Hepatocyte (in vitro differentiated cells): ENCODE results near the gene CHP1. TPM values are rescaled to one million over a fixed set of nuclear protein-coding genes. Genes with fewer than 3 reads are reported as not detected.

Experiments
- DNase-seq: peaks from one replicate; pipeline ENCODE4 v3.0.0-alpha.2; 2016; ENCODE audit warnings: low spot score
- H2AFZ ChIP-seq: fragments of 200-600 bp; sonication (generic); 2 replicates; pipeline ENCODE4 v1.6.0; 2016; ENCODE audit warnings: antibody characterized with exemption, mild to moderate bottlenecking
- H3K27ac ChIP-seq: fragments of 200-600 bp; sonication (generic); 2 replicates; pipeline ENCODE4 v1.5.1; 2016; ENCODE audit warnings: mild to moderate bottlenecking
- H3K27me3 ChIP-seq: fragments of 200-600 bp; sonication (generic); 2 replicates; pipeline ENCODE4 v1.6.1; 2016
- H3K36me3 ChIP-seq: fragments of 200-600 bp; sonication (generic); replicated peaks from 2 replicates; pipeline ENCODE4 v1.5.1; 2016; ENCODE audit warnings: low read depth; ENCODE audit not compliant: insufficient read depth
- H3K4me1 ChIP-seq: fragments of 200-600 bp; sonication (generic); 2 replicates; pipeline ENCODE4 v1.5.1; 2016; ENCODE audit warnings: mild to moderate bottlenecking, moderate library complexity; ENCODE audit not compliant: insufficient read depth
- H3K4me2 ChIP-seq: fragments of 200-600 bp; sonication (generic); 2 replicates; pipeline ENCODE4 v1.6.0; 2016
- H3K4me3 ChIP-seq: fragments of 200-600 bp; sonication (generic); 2 replicates; pipeline ENCODE4 v1.5.1; 2016; ENCODE audit warnings: mild to moderate bottlenecking
- H3K79me2 ChIP-seq: fragments of 200-600 bp; sonication (generic); 2 replicates; pipeline ENCODE4 v1.6.0; 2017; ENCODE audit warnings: mild to moderate bottlenecking
- H3K9me2 ChIP-seq: fragments of 200-600 bp; sonication (generic); replicated peaks from 2 replicates; pipeline ENCODE4 v1.6.0; 2017; ENCODE audit warnings: mild to moderate bottlenecking; ENCODE audit not compliant: insufficient read depth
- H3K9me3 ChIP-seq: fragments of 200-600 bp; sonication (generic); 2 replicates; pipeline ENCODE4 v1.5.1; 2016; ENCODE audit warnings: low read depth, mild to moderate bottlenecking
- H4K20me1 ChIP-seq: fragments of 200-600 bp; sonication (generic); 2 replicates; pipeline ENCODE4 v1.6.0; 2016; ENCODE audit warnings: mild to moderate bottlenecking; ENCODE audit not compliant: insufficient read depth, poor library complexity, severe bottlenecking
- CTCF ChIP-seq: fragments of 200-600 bp; sonication (generic); IDR thresholded peaks from 2 replicates; pipeline ENCODE4 v1.5.1; 2016; ENCODE audit warnings: antibody characterized with exemption, mild to moderate bottlenecking; ENCODE audit not compliant: poor library complexity
- EZH2 ChIP-seq: fragments of 200-600 bp; sonication (generic); IDR thresholded peaks from 2 replicates; pipeline ENCODE4 v1.6.1; 2016; ENCODE audit warnings: antibody characterized with exemption, mild to moderate bottlenecking, borderline replicate concordance
- EZH2phosphoT487 ChIP-seq: fragments of 200-600 bp; sonication (generic); IDR thresholded peaks from one replicate; pipeline ENCODE4 v1.6.1; 2018; ENCODE audit warnings: antibody characterized with exemption, mild to moderate bottlenecking, low read depth, moderate library complexity; ENCODE audit not compliant: unreplicated experiment, severe bottlenecking
- WGBS: methylation state at CpG from one replicate; pipeline ENCODE4 v1.1.6; 2016; ENCODE audit warnings: low lambda C conversion rate; ENCODE audit errors: missing lambda C conversion rate; 5-methylcytosine and 5-hydroxymethylcytosine counted together
- polyA plus RNA-seq: library from polyadenylated mRNA; unstranded; fragments of >200 nt; fragmentation: Nextera tagmentation; extraction: Ambion mirVana; gene quantifications from 2 replicates; pipeline ENCODE4 v1.2.1, GENCODE V29; 2016
- total RNA-seq: library from RNA; depleted of rRNA; stranded (reverse); fragments of >200 nt; gene quantifications from 2 replicates; pipeline ENCODE4 v1.2.3, GENCODE V29; 2014

Gene CHP1
- total and polyA plus RNA-seq, 2 experiments from 2014 or later, result 39.0 to 163 TPM

- Histone ChIP-seq H3K79me2 (peaks cover 24% of the 10 kb centered on the region), H4K20me1 (no peaks in the 10 kb centered on the region), H3K9me2 (no peaks in the 10 kb centered on the region), H2AFZ (peak overlapping the region; percentile 62), H3K4me2 (peak overlapping the region; percentile 72), H3K27me3 (no peaks in the 10 kb centered on the region), H3K36me3 (no peaks in the 10 kb centered on the region), H3K4me1 (no peaks in the 10 kb centered on the region), H3K9me3 (no peaks in the 10 kb centered on the region), H3K27ac (peak overlapping the region; percentile 39), H3K4me3 (peak overlapping the region; percentile 51)
- no peak for TF ChIP-seq CTCF
- TF ChIP-seq EZH2, result no peak
- TF ChIP-seq EZH2phosphoT487, result no peak
- 61% methylated on average over 6 of the region's 6 CpGs for WGBS
- DNase-seq, result no peak
Observed at GRCh38 chr15:41331281-41331680, 100.2 kb downstream of the CHP1 start.

Other genes starting within 250 kb of the CHP1 start
- 9.3 and 15.5 TPM in 2 replicates for gene INO80, start 115.0 kb upstream of the CHP1 start, total RNA-seq
- 4.5 and 5.2 TPM in 2 replicates for gene INO80, start 115.0 kb upstream of the CHP1 start, polyA plus RNA-seq
- not detected in 2 replicates for gene EXD1, start 511 bp upstream of the CHP1 start, total RNA-seq
- not detected in 2 replicates for gene EXD1, start 511 bp upstream of the CHP1 start, polyA plus RNA-seq
- gene OIP5, start 101.3 kb downstream of the CHP1 start, total RNA-seq, result 1.8 and 11.8 TPM in 2 replicates
- gene OIP5, start 101.3 kb downstream of the CHP1 start, polyA plus RNA-seq, result 3.3 and 3.6 TPM in 2 replicates
- 25.9 and 26.6 TPM in 2 replicates for gene NUSAP1, start 101.6 kb downstream of the CHP1 start, total RNA-seq
- gene NUSAP1, start 101.6 kb downstream of the CHP1 start, polyA plus RNA-seq, result 20.2 and 29.2 TPM in 2 replicates
- gene NDUFAF1, start 171.2 kb downstream of the CHP1 start, total RNA-seq, result 22.9 and 29.1 TPM in 2 replicates
- 30.1 and 34.1 TPM in 2 replicates for gene NDUFAF1, start 171.2 kb downstream of the CHP1 start, polyA plus RNA-seq
- 30.7 and 34.1 TPM in 2 replicates for gene RTF1, start 185.8 kb downstream of the CHP1 start, total RNA-seq
- gene RTF1, start 185.8 kb downstream of the CHP1 start, polyA plus RNA-seq, result 73.4 and 91.1 TPM in 2 replicates